Astrocyte of the cerebellum (primary cell): ENCODE results near the gene JAKMIP1.

ENCODE experiments used
- DNase-seq: peaks from one replicate; pipeline ENCODE4 v3.0.0-alpha.2; 2011; ENCODE audit warnings: low read depth
- H3K4me3 ChIP-seq: 2 replicates; pipeline ENCODE4 v1.5.1; 2011; ENCODE audit warnings: mild to moderate bottlenecking, low read depth, low read length, moderate library complexity
- CTCF ChIP-seq: IDR thresholded peaks from 2 replicates; pipeline ENCODE4 v1.5.1; 2012; ENCODE audit warnings: low read length, low read depth, moderate library complexity, mild to moderate bottlenecking; ENCODE audit errors: missing control alignments
- in situ Hi-C: cut with HindIII; loops from 2 replicates; pipeline ENCODE4 v1.10.0; 2017; ENCODE audit warnings: low sequenced_read_pairs

Gene JAKMIP1

DNA sequence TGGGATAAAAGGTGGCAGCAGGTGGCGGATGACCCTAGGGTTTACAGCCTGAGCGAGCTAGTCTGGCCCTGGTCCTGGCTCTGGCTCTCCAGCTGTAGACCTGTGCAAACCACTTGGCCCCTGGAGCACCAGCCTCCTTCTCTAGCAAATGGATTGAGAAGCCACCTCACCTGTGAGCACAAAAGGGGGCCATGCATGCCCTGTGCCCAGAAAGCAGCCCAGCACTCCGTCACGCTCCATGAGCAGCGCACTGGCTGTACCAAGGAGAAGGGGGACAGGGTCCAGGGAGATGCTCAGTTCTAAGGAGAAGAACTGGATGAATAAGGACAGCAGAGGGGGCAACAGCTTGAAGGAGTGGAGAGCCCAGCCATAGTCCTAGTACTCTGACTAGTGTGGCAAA is 135.2 kb downstream of the JAKMIP1 start:
- TF ChIP-seq CTCF: no peak
- in situ Hi-C loops: no loop called here
- no peak for DNase-seq
- no peak overlapping the region for H3K4me3 ChIP-seq

GRCh38 chr4:6064383-6064782 is 136.0 kb downstream of the JAKMIP1 start:
- in situ Hi-C loops: no loop called here
- no peak for TF ChIP-seq CTCF
- DNase-seq: no peak
- no peak overlapping the region for H3K4me3 ChIP-seq

GRCh38 chr4:6063684-6064083 is 136.7 kb downstream of the JAKMIP1 start:
- no peak for DNase-seq
- in situ Hi-C loops: no loop called here
- H3K4me3 ChIP-seq: no peak overlapping the region
- TF ChIP-seq CTCF: no peak

GRCh38 chr4:6062133-6062532 is 138.2 kb downstream of the JAKMIP1 start:
- in situ Hi-C loops: no loop called here
- no peak for TF ChIP-seq CTCF
- no peak overlapping the region for H3K4me3 ChIP-seq
- no peak for DNase-seq

DNA sequence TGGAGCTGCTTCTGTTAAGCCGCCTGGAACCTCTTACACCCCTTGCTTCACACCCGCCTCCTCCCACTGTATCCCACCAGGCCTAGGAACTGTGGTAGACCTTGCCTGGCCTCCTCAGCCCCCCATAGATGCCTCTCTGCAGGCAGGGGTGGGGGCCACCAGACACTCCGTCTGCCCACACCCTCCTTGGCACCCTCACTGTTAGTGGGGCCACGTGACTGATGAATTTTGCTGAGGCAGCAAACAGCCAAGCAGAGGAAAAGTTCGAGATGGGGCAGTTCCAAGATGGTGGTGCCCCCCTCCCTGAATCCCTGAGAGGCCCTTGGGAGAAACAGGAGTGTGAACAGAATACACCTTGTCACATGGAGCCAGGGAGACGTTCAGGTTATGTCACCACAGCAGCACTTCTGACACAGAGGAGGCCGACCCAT is 141.0 kb downstream of the JAKMIP1 start:
- in situ Hi-C loops: no loop called here
- H3K4me3 ChIP-seq: no peak overlapping the region
- no peak for TF ChIP-seq CTCF
- DNase-seq: no peak

DNA sequence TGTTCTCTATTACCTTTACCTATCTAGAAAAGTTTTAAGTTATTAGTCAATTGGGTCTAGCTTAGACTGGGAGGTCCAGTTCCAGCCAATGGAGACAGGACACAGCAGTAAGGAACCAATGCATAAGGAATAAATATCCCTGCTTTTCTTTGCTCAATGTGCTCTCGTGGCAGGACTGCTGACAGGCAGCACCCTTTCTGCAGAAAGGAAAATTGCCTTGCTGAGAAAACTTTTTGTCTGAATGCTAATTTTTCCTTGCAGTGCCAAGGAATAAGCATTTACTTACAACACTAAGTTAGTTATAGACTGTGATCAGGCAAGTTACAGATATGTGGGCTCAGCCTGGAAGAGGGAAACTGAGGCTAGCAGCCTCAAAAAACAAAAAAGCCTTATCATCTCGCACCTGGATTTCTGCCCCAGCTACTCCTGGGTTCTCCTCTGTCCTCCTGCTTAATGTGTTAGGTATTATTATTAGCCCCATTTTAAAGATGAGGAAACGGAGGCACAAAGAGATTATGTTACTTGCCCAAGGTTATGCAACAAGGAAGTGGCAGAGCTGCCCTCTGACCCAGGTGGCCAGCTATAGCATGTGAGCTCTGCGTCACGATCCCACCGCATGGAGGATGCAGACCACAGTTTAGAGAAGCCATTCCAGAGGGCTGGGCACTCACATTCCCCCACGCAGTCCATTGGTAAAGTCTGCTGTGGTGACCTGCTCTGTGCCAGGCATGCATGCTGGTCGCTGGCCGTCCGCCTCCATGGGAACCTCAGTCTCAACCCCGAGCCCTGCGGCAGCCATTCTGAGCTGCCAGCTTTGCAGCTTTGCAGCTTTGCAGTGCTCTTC is 141.6 kb downstream of the JAKMIP1 start:
- no peak for DNase-seq
- no peak for TF ChIP-seq CTCF
- H3K4me3 ChIP-seq: no peak overlapping the region
- in situ Hi-C loops: no loop called here
